HCEC 1CT (cell line): ENCODE measurements around the gene DHX30.
"Not testable (repeated sequence)": the region's sequence is repeated elsewhere in the genome, so short reads cannot be mapped to it uniquely, and the experiment has no call there.

ENCODE experiments used
- DNase-seq: peaks from one replicate; pipeline ENCODE4 v3.0.0-alpha.2; 2017

Gene DHX30

GRCh38 chr3:47804577-47804976 lies 1.6 kb downstream of the DHX30 start:
- DNase-seq: no peak

- no peak for DNase-seq
Observed at GRCh38 chr3:47813551-47814177, 10.7 kb downstream of the DHX30 start.

- DNase-seq: no peak
Observed at GRCh38 chr3:47817609-47818008, 14.7 kb downstream of the DHX30 start.

GRCh38 chr3:47824541-47825473 lies 21.9 kb downstream of the DHX30 start:
- peak; percentile 84 for DNase-seq

GRCh38 chr3:47825590-47825989 lies 22.7 kb downstream of the DHX30 start:
- no peak for DNase-seq

- DNase-seq: not testable (repeated sequence)
Observed at GRCh38 chr3:47829482-47829881, 26.5 kb downstream of the DHX30 start.

GRCh38 chr3:47836986-47837385 lies 34.0 kb downstream of the DHX30 start:
- no peak for DNase-seq

GRCh38 chr3:47838503-47838902 lies 35.6 kb downstream of the DHX30 start:
- no peak for DNase-seq

- no peak for DNase-seq
Observed at GRCh38 chr3:47841786-47842349, 38.9 kb downstream of the DHX30 start.

- DNase-seq: no peak
Observed at GRCh38 chr3:47846186-47846879, 43.4 kb downstream of the DHX30 start.

GRCh38 chr3:47846880-47847248 lies 43.9 kb downstream of the DHX30 start:
- no peak for DNase-seq

- DNase-seq: no peak
Observed at GRCh38 chr3:47847260-47847659, 44.3 kb downstream of the DHX30 start.

- no peak for DNase-seq
Observed at GRCh38 chr3:47847801-47848518, 45.0 kb downstream of the DHX30 start.

GRCh38 chr3:47848599-47849117 lies 45.7 kb downstream of the DHX30 start:
- DNase-seq: no peak

GRCh38 chr3:47849186-47849698 lies 46.3 kb downstream of the DHX30 start:
- DNase-seq: no peak

- peak; percentile 52 for DNase-seq
Observed at GRCh38 chr3:47849699-47850563, 47.0 kb downstream of the DHX30 start.

GRCh38 chr3:47850564-47851410 lies 47.8 kb downstream of the DHX30 start:
- no peak for DNase-seq

- no peak for DNase-seq
Observed at GRCh38 chr3:47851888-47852603, 49.1 kb downstream of the DHX30 start.
